Measurements from ENCODE around the gene KRTAP6-2. TPM values are rescaled to one million over a fixed set of nuclear protein-coding genes. Genes with fewer than 3 reads are reported as not detected.

Gene KRTAP6-2
- polyA plus RNA-seq, 1 experiment = not detected

- CTCF ChIA-PET = no interaction called here
- POLR2A ChIA-PET = no interaction called here
These were observed 30.5 kb upstream of the KRTAP6-2 start for GRCh38 chr21:30629200-30629599.

GRCh38 chr21:30628109-30628508 lies 29.4 kb upstream of the KRTAP6-2 start:
- no peaks in the 10 kb centered on the region for H3K36me3 ChIP-seq (ENCODE audit: control insufficient read depth, insufficient read depth, low read length)
- ChIA-PET CTCF (no interaction called here), POLR2A (no interaction called here)
- H3K27me3 ChIP-seq (ENCODE audit: control insufficient read depth, insufficient read depth, low read length) = no peaks in the 10 kb centered on the region
- H3K4me3 ChIP-seq (ENCODE audit: low read depth, low read length) = no peak overlapping the region
- no peak for DNase-seq (ENCODE audit: low read depth)
- TF ChIP-seq CTCF (IDR thresholded peaks at IDR 0.05; ENCODE audit: insufficient read depth, low read depth, low read length) = no peak

More at GRCh38 chr21:30629200-30629599, 30.5 kb upstream of the KRTAP6-2 start:
- H3K4me3 ChIP-seq (ENCODE audit: low read depth, low read length) = no peak overlapping the region
- DNase-seq (ENCODE audit: low read depth) = no peak
- H3K36me3 ChIP-seq (ENCODE audit: control insufficient read depth, insufficient read depth, low read length) = no peaks in the 10 kb centered on the region
- no peak for TF ChIP-seq CTCF (IDR thresholded peaks at IDR 0.05; ENCODE audit: insufficient read depth, low read depth, low read length)
- no peaks in the 10 kb centered on the region for H3K27me3 ChIP-seq (ENCODE audit: control insufficient read depth, insufficient read depth, low read length)

GRCh38 chr21:30625449-30626165 lies 26.9 kb upstream of the KRTAP6-2 start:
- POLR2A ChIA-PET = no interaction called here
- CTCF ChIA-PET = no interaction called here

GRCh38 chr21:30623362-30623761 lies 24.7 kb upstream of the KRTAP6-2 start:
- CTCF ChIA-PET = no interaction called here
- DNase-seq (ENCODE audit: low read depth) = no peak

More at GRCh38 chr21:30625449-30626165, 26.9 kb upstream of the KRTAP6-2 start:
- TF ChIP-seq CTCF (IDR thresholded peaks at IDR 0.05; ENCODE audit: insufficient read depth, low read depth, low read length) = no peak
- Histone ChIP-seq H3K27me3 (ENCODE audit: control insufficient read depth, insufficient read depth, low read length) (no peaks in the 10 kb centered on the region), H3K4me3 (ENCODE audit: low read depth, low read length) (no peak overlapping the region), H3K36me3 (ENCODE audit: control insufficient read depth, insufficient read depth, low read length) (no peaks in the 10 kb centered on the region)
- no peak for DNase-seq (ENCODE audit: low read depth)

GRCh38 chr21:30620522-30620921 lies 21.8 kb upstream of the KRTAP6-2 start, which contains the start of gene KRTAP20-4:
TSS of gene KRTAP20-4 (plus strand) at chr21:30620627.
- Histone ChIP-seq H3K36me3 (ENCODE audit: control insufficient read depth, insufficient read depth, low read length) (no peaks in the 10 kb centered on the region), H3K27me3 (ENCODE audit: control insufficient read depth, insufficient read depth, low read length) (no peaks in the 10 kb centered on the region), H3K4me3 (ENCODE audit: low read depth, low read length) (no peak within 1 kb of the TSS)
- CTCF ChIA-PET = no interaction called here
- TF ChIP-seq CTCF (IDR thresholded peaks at IDR 0.05; ENCODE audit: insufficient read depth, low read depth, low read length) = no peak
- POLR2A ChIA-PET = no interaction called here
- DNase-seq (ENCODE audit: low read depth) = no peak

More at GRCh38 chr21:30623362-30623761, 24.7 kb upstream of the KRTAP6-2 start:
- no peak for TF ChIP-seq CTCF (IDR thresholded peaks at IDR 0.05; ENCODE audit: insufficient read depth, low read depth, low read length)
- no peaks in the 10 kb centered on the region for H3K36me3 ChIP-seq (ENCODE audit: control insufficient read depth, insufficient read depth, low read length)
- POLR2A ChIA-PET = no interaction called here
- H3K27me3 ChIP-seq (ENCODE audit: control insufficient read depth, insufficient read depth, low read length) = no peaks in the 10 kb centered on the region
- H3K4me3 ChIP-seq (ENCODE audit: low read depth, low read length) = no peak overlapping the region

Measured in BJ (cell line).